ENCODE results near the gene PAEP.

Gene PAEP

GRCh38 chr9:135565636-135566035, 4.1 kb downstream of the PAEP start:
- Histone ChIP-seq H3K27me3 (ENCODE audit: insufficient read depth, poor library complexity, severe bottlenecking) (peaks cover under 1% of the 10 kb centered on the region), H3K27ac (replicated peaks) (no peak overlapping the region), H3K4me3 (replicated peaks; ENCODE audit: insufficient read depth, low read length) (no peak overlapping the region)
- TF ChIP-seq CTCF (IDR thresholded peaks at IDR 0.05; ENCODE audit: insufficient read depth, low read length): no peak
- TF ChIP-seq GABPA (IDR thresholded peaks at IDR 0.05; ENCODE audit: low read depth): no peak
- TF ChIP-seq, protein P1, sequence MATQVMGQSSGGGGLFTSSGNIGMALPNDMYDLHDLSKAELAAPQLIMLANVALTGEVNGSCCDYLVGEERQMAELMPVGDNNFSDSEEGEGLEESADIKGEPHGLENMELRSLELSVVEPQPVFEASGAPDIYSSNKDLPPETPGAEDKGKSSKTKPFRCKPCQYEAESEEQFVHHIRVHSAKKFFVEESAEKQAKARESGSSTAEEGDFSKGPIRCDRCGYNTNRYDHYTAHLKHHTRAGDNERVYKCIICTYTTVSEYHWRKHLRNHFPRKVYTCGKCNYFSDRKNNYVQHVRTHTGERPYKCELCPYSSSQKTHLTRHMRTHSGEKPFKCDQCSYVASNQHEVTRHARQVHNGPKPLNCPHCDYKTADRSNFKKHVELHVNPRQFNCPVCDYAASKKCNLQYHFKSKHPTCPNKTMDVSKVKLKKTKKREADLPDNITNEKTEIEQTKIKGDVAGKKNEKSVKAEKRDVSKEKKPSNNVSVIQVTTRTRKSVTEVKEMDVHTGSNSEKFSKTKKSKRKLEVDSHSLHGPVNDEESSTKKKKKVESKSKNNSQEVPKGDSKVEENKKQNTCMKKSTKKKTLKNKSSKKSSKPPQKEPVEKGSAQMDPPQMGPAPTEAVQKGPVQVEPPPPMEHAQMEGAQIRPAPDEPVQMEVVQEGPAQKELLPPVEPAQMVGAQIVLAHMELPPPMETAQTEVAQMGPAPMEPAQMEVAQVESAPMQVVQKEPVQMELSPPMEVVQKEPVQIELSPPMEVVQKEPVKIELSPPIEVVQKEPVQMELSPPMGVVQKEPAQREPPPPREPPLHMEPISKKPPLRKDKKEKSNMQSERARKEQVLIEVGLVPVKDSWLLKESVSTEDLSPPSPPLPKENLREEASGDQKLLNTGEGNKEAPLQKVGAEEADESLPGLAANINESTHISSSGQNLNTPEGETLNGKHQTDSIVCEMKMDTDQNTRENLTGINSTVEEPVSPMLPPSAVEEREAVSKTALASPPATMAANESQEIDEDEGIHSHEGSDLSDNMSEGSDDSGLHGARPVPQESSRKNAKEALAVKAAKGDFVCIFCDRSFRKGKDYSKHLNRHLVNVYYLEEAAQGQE (IDR thresholded peaks at IDR 0.05; ENCODE audit: insufficient replicate concordance, low read depth): no peak
- no peak for TF ChIP-seq SPI1 (IDR thresholded peaks at IDR 0.05; ENCODE audit: borderline replicate concordance, low read depth)
- no peak for TF ChIP-seq POLR2AphosphoS5 (IDR thresholded peaks at IDR 0.05; ENCODE audit: low read depth)
- DNase-seq (ENCODE audit: low read depth in 1 of 2, low spot score in 1 of 2): no peak

GRCh38 chr9:135566552-135566951, 5.0 kb downstream of the PAEP start:
- Histone ChIP-seq H3K27ac (replicated peaks) (no peak overlapping the region), H3K27me3 (ENCODE audit: insufficient read depth, poor library complexity, severe bottlenecking) (peaks cover 2% of the 10 kb centered on the region), H3K4me3 (replicated peaks; ENCODE audit: insufficient read depth, low read length) (no peak overlapping the region)
- DNase-seq (ENCODE audit: low read depth in 1 of 2, low spot score in 1 of 2): no peak
- TF ChIP-seq, protein P1 (IDR thresholded peaks at IDR 0.05; ENCODE audit: insufficient replicate concordance, low read depth): no peak
- TF ChIP-seq CTCF (IDR thresholded peaks at IDR 0.05; ENCODE audit: insufficient read depth, low read length) (no peak), SPI1 (IDR thresholded peaks at IDR 0.05; ENCODE audit: borderline replicate concordance, low read depth) (no peak), GABPA (IDR thresholded peaks at IDR 0.05; ENCODE audit: low read depth) (no peak), POLR2AphosphoS5 (IDR thresholded peaks at IDR 0.05; ENCODE audit: low read depth) (no peak)

GRCh38 chr9:135567311-135567710, 5.8 kb downstream of the PAEP start:
- Histone ChIP-seq H3K27ac (replicated peaks) (no peak overlapping the region), H3K4me3 (replicated peaks; ENCODE audit: insufficient read depth, low read length) (no peak overlapping the region), H3K27me3 (ENCODE audit: insufficient read depth, poor library complexity, severe bottlenecking) (peaks cover 2% of the 10 kb centered on the region)
- no peak for TF ChIP-seq SPI1 (IDR thresholded peaks at IDR 0.05; ENCODE audit: borderline replicate concordance, low read depth)
- TF ChIP-seq CTCF (IDR thresholded peaks at IDR 0.05; ENCODE audit: insufficient read depth, low read length): no peak
- TF ChIP-seq POLR2AphosphoS5 (IDR thresholded peaks at IDR 0.05; ENCODE audit: low read depth): no peak
- TF ChIP-seq, protein P1 (IDR thresholded peaks at IDR 0.05; ENCODE audit: insufficient replicate concordance, low read depth): no peak
- no peak for TF ChIP-seq GABPA (IDR thresholded peaks at IDR 0.05; ENCODE audit: low read depth)
- DNase-seq (ENCODE audit: low read depth in 1 of 2, low spot score in 1 of 2): no peak

All from HL-60 (cell line).